ENCODE measurements around the gene TCF4. TPM values are rescaled to one million over a fixed set of nuclear protein-coding genes. Genes with fewer than 3 reads are reported as not detected.

TCF4 gene
- total and polyA plus RNA-seq, 7 donors: 8.6 to 68.9 (median 36.8) TPM

DNA sequence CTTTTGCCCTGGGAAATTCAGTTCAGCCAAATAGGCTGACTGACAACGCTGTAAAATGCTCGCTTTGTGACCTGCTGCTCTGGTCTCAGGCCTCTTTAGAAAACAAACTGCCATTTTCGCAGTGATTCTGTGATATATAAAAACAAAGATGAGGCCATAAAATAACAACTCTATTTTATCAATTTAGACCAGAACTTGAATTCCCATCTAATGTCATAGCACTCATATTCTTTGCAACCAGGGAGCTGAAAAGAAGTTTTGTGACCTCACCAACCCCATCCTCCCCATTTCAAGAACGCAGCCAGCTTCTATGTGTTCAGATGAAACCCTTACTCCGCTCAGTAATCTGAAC, 40.3 kb downstream of the TCF4 start:
- TF ChIP-seq, protein P1, sequence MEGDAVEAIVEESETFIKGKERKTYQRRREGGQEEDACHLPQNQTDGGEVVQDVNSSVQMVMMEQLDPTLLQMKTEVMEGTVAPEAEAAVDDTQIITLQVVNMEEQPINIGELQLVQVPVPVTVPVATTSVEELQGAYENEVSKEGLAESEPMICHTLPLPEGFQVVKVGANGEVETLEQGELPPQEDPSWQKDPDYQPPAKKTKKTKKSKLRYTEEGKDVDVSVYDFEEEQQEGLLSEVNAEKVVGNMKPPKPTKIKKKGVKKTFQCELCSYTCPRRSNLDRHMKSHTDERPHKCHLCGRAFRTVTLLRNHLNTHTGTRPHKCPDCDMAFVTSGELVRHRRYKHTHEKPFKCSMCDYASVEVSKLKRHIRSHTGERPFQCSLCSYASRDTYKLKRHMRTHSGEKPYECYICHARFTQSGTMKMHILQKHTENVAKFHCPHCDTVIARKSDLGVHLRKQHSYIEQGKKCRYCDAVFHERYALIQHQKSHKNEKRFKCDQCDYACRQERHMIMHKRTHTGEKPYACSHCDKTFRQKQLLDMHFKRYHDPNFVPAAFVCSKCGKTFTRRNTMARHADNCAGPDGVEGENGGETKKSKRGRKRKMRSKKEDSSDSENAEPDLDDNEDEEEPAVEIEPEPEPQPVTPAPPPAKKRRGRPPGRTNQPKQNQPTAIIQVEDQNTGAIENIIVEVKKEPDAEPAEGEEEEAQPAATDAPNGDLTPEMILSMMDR (IDR thresholded peaks at IDR 0.05): no peak

DNA sequence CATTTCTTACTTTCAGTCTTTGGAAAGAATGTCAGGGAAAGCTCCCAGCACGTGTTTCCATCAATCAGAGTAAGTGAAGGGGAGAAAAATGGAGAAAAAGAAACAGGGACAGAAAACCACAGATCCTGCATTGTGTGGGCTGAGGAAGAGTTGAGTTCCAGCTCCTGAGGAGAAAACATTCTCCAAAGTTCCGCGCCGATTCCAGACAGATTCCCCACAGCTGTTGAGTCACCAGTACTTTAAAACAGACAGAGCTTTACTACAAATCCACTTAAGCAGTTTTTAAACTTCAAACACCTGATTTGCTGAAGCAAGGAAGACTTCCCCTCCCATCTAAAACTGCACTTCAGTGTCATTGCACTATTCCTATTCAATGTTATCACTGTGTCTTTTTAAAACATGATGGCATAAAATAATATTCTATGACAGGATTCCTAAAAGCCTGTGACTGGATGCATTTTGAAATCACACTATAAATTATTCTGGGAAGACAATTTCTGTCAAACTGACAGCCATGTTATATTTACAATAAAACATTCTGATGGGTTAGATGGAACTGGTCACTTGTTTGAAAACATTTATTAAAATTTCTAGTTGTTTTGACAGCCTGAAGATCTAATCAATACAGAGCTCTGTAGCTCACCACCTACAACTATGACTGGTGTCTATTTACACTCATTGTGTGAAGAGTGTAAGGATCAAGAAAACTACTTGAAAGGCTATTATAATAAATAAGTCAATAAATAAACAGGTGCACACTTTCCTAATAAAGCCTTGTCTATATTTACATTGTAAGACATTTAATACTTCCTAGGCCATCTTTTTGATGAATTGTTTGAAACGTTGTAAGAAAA, 40.9 kb downstream of the TCF4 start:
- H3K4me3 ChIP-seq: peak overlapping the region; percentile 56
- intact Hi-C loops (cut with DNase I): no loop called here
- H3K27ac ChIP-seq: peak overlapping the region; percentile 73
- 9 to 14% (median 12%) methylated on average over 5 of the region's 5 CpGs for WGBS, 3 donors
- peaks cover 33% of the 10 kb centered on the region for H3K4me1 ChIP-seq
- no peaks in the 10 kb centered on the region for H3K9me3 ChIP-seq
- no peaks in the 10 kb centered on the region for H3K36me3 ChIP-seq (ENCODE audit: insufficient read depth in 1 of 2, low read depth in 1 of 2)
- H3K27me3 ChIP-seq (ENCODE audit: insufficient read depth in 3 of 3, low read length in 2 of 3): no peaks in the 10 kb centered on the region
- TF ChIP-seq, protein P1 (IDR thresholded peaks at IDR 0.05): no peak
- ATAC-seq (peak; percentile 61 to 91 (median 84)), DNase-seq (no peak)

More for the DNA sequence above, 40.3 kb downstream of the TCF4 start:
- 50 to 60% (median 52%) methylated on average over 5 of the region's 5 CpGs for WGBS, 3 donors
- Histone ChIP-seq H3K9me3 (no peaks in the 10 kb centered on the region), H3K36me3 (ENCODE audit: insufficient read depth in 1 of 2, low read depth in 1 of 2) (no peaks in the 10 kb centered on the region), H3K4me1 (peaks cover 35% of the 10 kb centered on the region), H3K4me3 (peak overlapping the region; percentile 0), H3K27ac (peak overlapping the region; percentile 73), H3K27me3 (ENCODE audit: insufficient read depth in 3 of 3, low read length in 2 of 3) (no peaks in the 10 kb centered on the region)
- ATAC-seq (peak in 3 of 4 donors; percentile 13 to 38 (median 21)), DNase-seq (no peak)
- intact Hi-C loops (cut with DNase I): no loop called here

DNA sequence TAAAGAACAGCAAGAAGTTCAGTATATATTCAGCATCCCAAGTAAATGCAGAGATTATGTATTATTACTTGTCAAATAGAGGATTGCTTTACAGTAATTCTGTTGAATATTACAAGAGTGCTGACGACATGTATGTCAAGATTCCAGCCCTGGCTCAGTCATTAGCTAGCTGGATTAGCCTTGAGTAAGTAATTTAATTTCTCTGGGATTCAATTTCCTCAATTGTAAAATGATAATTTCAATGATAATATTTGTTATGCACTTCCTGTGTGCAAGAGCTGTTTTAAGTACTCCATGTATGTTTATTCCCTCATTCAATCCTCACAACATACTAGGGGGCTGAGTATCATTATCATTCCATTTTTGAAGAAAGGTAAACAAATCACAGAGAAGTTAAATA, 44.0 kb downstream of the TCF4 start:
- WGBS, 3 donors: 24 to 69% (median 33%) methylated on average over 1 of the region's 1 CpG
- Histone ChIP-seq H3K36me3 (ENCODE audit: insufficient read depth in 1 of 2, low read depth in 1 of 2) (no peaks in the 10 kb centered on the region), H3K4me3 (no peak overlapping the region), H3K4me1 (peaks cover 35% of the 10 kb centered on the region), H3K9me3 (no peaks in the 10 kb centered on the region), H3K27ac (no peak overlapping the region), H3K27me3 (ENCODE audit: insufficient read depth in 3 of 3, low read length in 2 of 3) (no peaks in the 10 kb centered on the region)
- no peak for DNase-seq
- TF ChIP-seq, protein P1 (IDR thresholded peaks at IDR 0.05): no peak
- ATAC-seq: no peak
- intact Hi-C loops (cut with DNase I): loop anchor here in 1 of 2 donors (5.0 kb wide), 1 partner anchor 37 kb away; no protein-coding TSS in a partner anchor

DNA sequence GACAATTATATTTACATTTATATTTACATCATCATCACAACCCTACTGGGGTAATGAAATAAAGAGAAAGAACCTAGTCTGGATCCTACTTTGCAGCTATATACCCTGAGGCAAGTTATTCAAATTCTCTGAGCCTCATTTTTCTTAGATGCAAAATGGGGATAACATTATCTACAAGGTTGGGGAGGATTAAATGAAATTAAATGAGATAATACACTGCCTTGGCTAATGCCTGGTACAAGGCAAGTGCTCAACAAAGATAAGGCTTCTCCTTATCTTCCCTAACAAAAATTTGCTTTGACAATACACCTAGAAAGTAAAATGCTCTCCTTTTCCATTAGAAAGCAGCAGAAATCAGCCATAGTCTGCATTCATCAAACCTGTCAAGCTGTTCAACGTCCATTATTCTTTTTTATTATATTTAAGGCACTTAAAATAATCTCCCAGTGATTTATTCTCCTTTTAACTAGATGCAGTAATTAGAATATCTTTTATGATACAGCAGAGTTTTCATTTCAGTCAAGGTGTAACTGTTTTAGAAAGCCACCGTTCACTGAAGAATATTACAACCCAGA, 44.8 kb downstream of the TCF4 start:
- 72 to 80% (median 79%) methylated on average over 2 of the region's 2 CpGs for WGBS, 3 donors
- H3K27ac ChIP-seq: no peak overlapping the region
- no peak overlapping the region for H3K4me3 ChIP-seq
- no peak for ATAC-seq
- TF ChIP-seq, protein P1 (IDR thresholded peaks at IDR 0.05): no peak
- no peaks in the 10 kb centered on the region for H3K27me3 ChIP-seq (ENCODE audit: insufficient read depth in 3 of 3, low read length in 2 of 3)
- H3K4me1 ChIP-seq: peaks cover 30% of the 10 kb centered on the region
- no peaks in the 10 kb centered on the region for H3K36me3 ChIP-seq (ENCODE audit: insufficient read depth in 1 of 2, low read depth in 1 of 2)
- DNase-seq: no peak
- intact Hi-C loops (cut with DNase I): loop anchor here in 1 of 2 donors (5.0 kb wide), 1 partner anchor 36 kb away; no protein-coding TSS in a partner anchor
- H3K9me3 ChIP-seq: no peaks in the 10 kb centered on the region

All from psoas muscle (tissue), 8 donors.